ENCODE results near the gene PLPP1. TPM values are rescaled to one million over a fixed set of nuclear protein-coding genes. Genes with fewer than 3 reads are reported as not detected.
A peak's percentile ranks its signal among the peaks of the same experiment; 100 is the strongest.

PLPP1 gene
- total and polyA plus RNA-seq, 2 of the 8 experiments (the other 6 are each of a cell fraction or from before 2014, with no cell fraction given), result 43.7 to 91.3 TPM

DNA sequence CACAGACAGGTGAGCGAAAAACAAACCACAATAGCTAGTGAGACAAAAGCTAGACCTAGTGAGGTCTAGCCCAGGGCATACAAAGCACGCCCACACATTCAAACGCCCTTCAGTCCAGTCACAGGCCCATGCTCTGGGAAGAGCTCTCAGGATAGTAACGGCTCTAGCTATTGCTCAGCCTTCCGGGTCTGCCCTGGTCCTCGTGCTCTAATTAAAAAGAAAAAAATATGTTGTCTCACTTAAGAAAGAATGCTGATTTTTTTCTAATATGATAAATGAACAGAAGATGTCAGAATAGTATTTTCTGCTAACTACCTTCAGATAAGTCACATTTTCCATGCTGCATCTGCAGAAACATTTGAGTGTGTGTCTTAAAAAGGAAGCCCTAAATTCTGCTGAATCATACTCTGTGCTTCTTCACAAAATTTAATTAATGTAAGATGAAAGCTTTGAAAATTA is 94.5 kb downstream of the PLPP1 start:
- no peak overlapping the region for H3K27ac ChIP-seq (ENCODE audit: low read depth, low read length)
- CTCF ChIA-PET (ENCODE audit: partially characterized antibody), result interaction anchor here (1.0 kb wide), 2 partner anchors 22 to 33 kb away, joined by 3 to 4 read pairs; no protein-coding TSS in a partner anchor
- H3K36me3 ChIP-seq (ENCODE audit: control insufficient read depth in 2 of 4, insufficient read depth in 4 of 4, low read length in 3 of 4), result peaks cover 0 to 61% (median 17%) of the 10 kb centered on the region in 4 experiments; a peak in 4 of 8 replicates

More for the DNA sequence above, 94.5 kb downstream of the PLPP1 start:
- FAIRE-seq (no peak), DNase-seq (ENCODE audit: low read depth in 1 of 2, low spot score in 2 of 2) (no peak)
- H4K8ac ChIP-seq (ENCODE audit: extremely low read depth, insufficient read depth, low read length), result no peak overlapping the region
- 87% methylated on average over 6 of the region's 6 CpGs; no CpG with 5 or more reads in 1 of the 2 experiments for WGBS, 2 experiments (ENCODE audit: extremely low coverage in 1 of 2, insufficient coverage in 1 of 2, insufficient read length in 1 of 2, insufficient replicate concordance in 2 of 2, low coverage in 1 of 2, low lambda C conversion rate in 2 of 2, missing lambda C conversion rate in 1 of 2)
- H4K91ac ChIP-seq (replicated peaks; ENCODE audit: insufficient read length, low read length), result no peak overlapping the region
- TF ChIP-seq JUND (IDR thresholded peaks at IDR 0.05; ENCODE audit: low read length) (no peak), BACH1 (IDR thresholded peaks at IDR 0.05; ENCODE audit: low read length) (0 out of 2 replicates have a peak, but pooled peaks have one; percentile 12), RFX5 (IDR thresholded peaks at IDR 0.05; ENCODE audit: borderline replicate concordance, low read depth, low read length) (no peak), EGR1 (IDR thresholded peaks at IDR 0.05; ENCODE audit: borderline replicate concordance, low read depth, low read length) (0 out of 2 replicates have a peak, but pooled peaks have one; percentile 41)
- no peak overlapping the region for H3K4me2 ChIP-seq (ENCODE audit: insufficient read depth in 1 of 2, low read depth in 2 of 2, low read length in 2 of 2)
- no peak overlapping the region for H3K4me3 ChIP-seq (ENCODE audit: extremely low read depth in 1 of 4, insufficient read depth in 2 of 4, low read depth in 3 of 4, low read length in 4 of 4)
- no peak overlapping the region for H2AK5ac ChIP-seq (ENCODE audit: low read depth, low read length)
- H2BK15ac ChIP-seq (ENCODE audit: low read length), result no peak overlapping the region
- H2BK20ac ChIP-seq (ENCODE audit: low read length), result no peak overlapping the region
- H3K14ac ChIP-seq (ENCODE audit: insufficient read length), result no peak overlapping the region
- POLR2A ChIA-PET (ENCODE audit: partially characterized antibody), result interaction anchor here (1.7 to 2.5 kb wide), 3 partner anchors 10 to 25 kb away, joined by 4 to 10 read pairs (median 6); no protein-coding TSS in a partner anchor
- H3K9ac ChIP-seq (replicated peaks in 1 of 4; ENCODE audit: extremely low read depth in 1 of 4, low read depth in 3 of 4, low read length in 3 of 4), result no peak overlapping the region; a peak in 1 of 7 replicates
- H3K18ac ChIP-seq (ENCODE audit: extremely low read depth, low read length), result no peak overlapping the region
- no peak overlapping the region for H3K4ac ChIP-seq (replicated peaks; ENCODE audit: insufficient read length, low read depth, low read length)
- no peak overlapping the region for H2AFZ ChIP-seq (ENCODE audit: low read length)
- no peaks in the 10 kb centered on the region for H3K79me1 ChIP-seq (ENCODE audit: low read depth, low read length)
- H4K5ac ChIP-seq (ENCODE audit: insufficient read length, low read depth, low read length), result no peak overlapping the region
- H3K56ac ChIP-seq (replicated peaks; ENCODE audit: insufficient read length, low read depth, low read length), result no peak overlapping the region
- no peaks in the 10 kb centered on the region for H3K23me2 ChIP-seq (ENCODE audit: low read depth, low read length)
- peaks cover 0 to 25% of the 10 kb centered on the region in 2 experiments; a peak in 3 of 4 replicates for H3K79me2 ChIP-seq (ENCODE audit: control insufficient read depth in 1 of 2, insufficient read depth in 2 of 2, low read length in 2 of 2)
- H2BK12ac ChIP-seq (ENCODE audit: low read depth, low read length), result no peak overlapping the region; the same call in 1 of the 2 replicates
- H3K23ac ChIP-seq (ENCODE audit: insufficient read length), result no peak overlapping the region
- peak overlapping the region; percentile 54; the same call in 1 of the 2 replicates for H2BK5ac ChIP-seq (ENCODE audit: low read depth, low read length)
- H3K9me3 ChIP-seq (ENCODE audit: insufficient read depth in 2 of 2, low read depth in 1 of 2, low read length in 1 of 2), result peaks cover 2 to 15% of the 10 kb centered on the region in 2 experiments; a peak in 2 of 4 replicates
- H3K27me3 ChIP-seq (replicated peaks in 1 of 4; ENCODE audit: control insufficient read depth in 3 of 4, extremely low read depth in 1 of 4, insufficient read depth in 3 of 4, low read length in 3 of 4), result no peaks in the 10 kb centered on the region
- H4K20me1 ChIP-seq (replicated peaks in 1 of 2; ENCODE audit: control insufficient read depth in 1 of 2, insufficient read depth in 2 of 2, low read length in 2 of 2), result no peaks in the 10 kb centered on the region
- no peak overlapping the region for H2BK120ac ChIP-seq (replicated peaks; ENCODE audit: low read depth, low read length)
- peaks cover 5 to 19% (median 11%) of the 10 kb centered on the region in 4 experiments; a peak in 6 of 7 replicates for H3K4me1 ChIP-seq (replicated peaks in 1 of 4; ENCODE audit: control insufficient read depth in 3 of 4, insufficient read depth in 4 of 4, low read length in 3 of 4)

Measured in H1 (cell line).